ENCODE data around the gene INPP5A. TPM values are rescaled to one million over a fixed set of nuclear protein-coding genes. Genes with fewer than 3 reads are reported as not detected.

The INPP5A gene
- polyA plus RNA-seq, 6 donors from 2014 or later, result 1.3 to 6.7 (median 2.1) TPM

DNA sequence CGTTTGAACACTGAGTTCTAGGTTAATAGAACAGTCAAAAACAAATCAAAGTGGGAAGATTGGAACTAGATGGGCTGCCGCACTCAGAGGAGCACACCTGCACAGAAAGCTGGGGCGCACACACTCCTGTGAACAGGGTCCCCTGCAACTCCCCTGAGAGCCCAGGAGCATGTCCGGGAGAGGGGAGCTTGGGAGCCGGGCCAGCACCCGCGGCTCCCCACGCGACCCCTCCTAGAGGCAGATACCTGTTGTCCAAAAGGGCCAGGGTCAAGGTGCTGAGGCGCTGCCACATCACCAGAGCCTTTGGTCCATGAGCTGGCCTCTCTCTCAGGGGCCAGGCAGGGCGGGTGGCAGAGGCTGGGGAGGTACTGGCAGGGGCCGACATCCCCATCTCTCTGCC, 242.8 kb downstream of the INPP5A start:
- Mint-ChIP-seq H3K4me1 (peaks cover 0 to 7% (median 0%) of the 10 kb centered on the region in 3 donors), H3K36me3 (peaks cover 22% of the 10 kb centered on the region in 2 donors), H3K27ac (no peak overlapping the region), H3K27me3 (peaks cover 0 to 16% (median 12%) of the 10 kb centered on the region in 3 donors), H3K9me3 (peaks cover 0 to 3% (median 0%) of the 10 kb centered on the region in 7 donors), H3K4me3 (no peak overlapping the region)
- no peak for ATAC-seq (ENCODE audit: low read depth in 2 of 2)
- no peak for DNase-seq

GRCh38 chr10:132781556-132781955, 244.0 kb downstream of the INPP5A start:
- no peak for DNase-seq
- no peak overlapping the region for H3K27ac Mint-ChIP-seq

DNA sequence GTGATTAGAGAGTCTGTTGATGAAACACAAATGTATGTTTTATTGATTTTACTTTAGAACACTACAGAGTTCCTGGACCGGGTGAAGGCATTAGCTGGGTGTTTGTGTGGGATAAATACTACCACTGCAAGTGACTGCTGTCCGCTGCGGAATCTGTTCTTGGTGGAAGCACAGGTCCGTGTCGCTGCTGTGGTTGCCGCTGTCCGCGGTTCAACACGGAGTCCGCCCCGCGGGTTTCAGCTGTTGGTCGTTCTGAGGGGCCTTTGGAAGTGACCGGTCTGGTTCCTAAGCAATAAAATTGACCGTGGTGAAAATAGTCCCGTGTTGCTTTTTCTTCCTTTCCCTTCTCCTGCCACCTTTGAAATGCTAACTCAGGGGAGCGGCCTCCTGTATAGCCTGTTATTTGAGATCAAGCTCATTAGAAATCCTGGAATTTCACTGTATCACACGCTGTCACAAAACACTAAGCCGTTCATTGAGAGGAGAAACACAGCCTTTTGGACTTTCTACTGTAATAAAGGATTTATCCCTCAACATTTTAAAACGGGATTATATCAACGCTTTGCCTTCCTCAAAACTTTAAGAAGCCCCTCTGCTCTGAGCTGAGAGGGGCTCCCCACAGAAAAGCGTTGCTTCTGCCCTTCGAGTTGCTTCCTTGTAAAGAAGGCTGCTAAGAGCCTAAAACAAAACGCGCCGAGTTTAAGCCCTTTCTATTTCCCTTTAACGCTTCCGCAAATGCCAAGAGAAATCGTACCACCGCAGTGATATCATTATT, 245.8 kb downstream of the INPP5A start:
- Mint-ChIP-seq H3K4me3 (peak overlapping the region; percentile 5 to 74 (median 48)), H3K27ac (peak overlapping the region in 2 of 6 donors; percentile 49 to 83), H3K27me3 (peaks cover 0 to 16% (median 12%) of the 10 kb centered on the region in 3 donors), H3K9me3 (peaks cover 0 to 3% (median 0%) of the 10 kb centered on the region in 7 donors), H3K4me1 (peaks cover 0 to 7% (median 0%) of the 10 kb centered on the region in 3 donors), H3K36me3 (peaks cover 22% of the 10 kb centered on the region in 2 donors)
- no peak for DNase-seq
- ATAC-seq (ENCODE audit: low read depth in 2 of 2), result no peak

More at GRCh38 chr10:132781556-132781955, 244.0 kb downstream of the INPP5A start:
- ATAC-seq (ENCODE audit: low read depth in 2 of 2), result no peak
- H3K27me3 Mint-ChIP-seq, result peaks cover 0 to 16% (median 12%) of the 10 kb centered on the region in 3 donors
- peaks cover 0 to 7% (median 0%) of the 10 kb centered on the region in 3 donors for H3K4me1 Mint-ChIP-seq
- peaks cover 22% of the 10 kb centered on the region in 2 donors for H3K36me3 Mint-ChIP-seq
- H3K4me3 Mint-ChIP-seq, result no peak overlapping the region
- peaks cover 0 to 3% (median 0%) of the 10 kb centered on the region in 7 donors for H3K9me3 Mint-ChIP-seq

GRCh38 chr10:132783940-132784865, 246.6 kb downstream of the INPP5A start:
- H3K9me3 Mint-ChIP-seq, result peaks cover 0 to 3% (median 0%) of the 10 kb centered on the region in 7 donors
- H3K27me3 Mint-ChIP-seq, result peaks cover 0 to 16% (median 12%) of the 10 kb centered on the region in 3 donors
- peak overlapping the region in 1 of 6 donors; percentile 78 for H3K27ac Mint-ChIP-seq
- H3K4me3 Mint-ChIP-seq, result peak overlapping the region; percentile 26 to 74 (median 42)
- peaks cover 22% of the 10 kb centered on the region in 2 donors for H3K36me3 Mint-ChIP-seq
- ATAC-seq (ENCODE audit: low read depth in 2 of 2) (peak in 1 of 2 donors; percentile 25), DNase-seq (no peak)
- peaks cover 0 to 7% (median 0%) of the 10 kb centered on the region in 3 donors for H3K4me1 Mint-ChIP-seq

DNA sequence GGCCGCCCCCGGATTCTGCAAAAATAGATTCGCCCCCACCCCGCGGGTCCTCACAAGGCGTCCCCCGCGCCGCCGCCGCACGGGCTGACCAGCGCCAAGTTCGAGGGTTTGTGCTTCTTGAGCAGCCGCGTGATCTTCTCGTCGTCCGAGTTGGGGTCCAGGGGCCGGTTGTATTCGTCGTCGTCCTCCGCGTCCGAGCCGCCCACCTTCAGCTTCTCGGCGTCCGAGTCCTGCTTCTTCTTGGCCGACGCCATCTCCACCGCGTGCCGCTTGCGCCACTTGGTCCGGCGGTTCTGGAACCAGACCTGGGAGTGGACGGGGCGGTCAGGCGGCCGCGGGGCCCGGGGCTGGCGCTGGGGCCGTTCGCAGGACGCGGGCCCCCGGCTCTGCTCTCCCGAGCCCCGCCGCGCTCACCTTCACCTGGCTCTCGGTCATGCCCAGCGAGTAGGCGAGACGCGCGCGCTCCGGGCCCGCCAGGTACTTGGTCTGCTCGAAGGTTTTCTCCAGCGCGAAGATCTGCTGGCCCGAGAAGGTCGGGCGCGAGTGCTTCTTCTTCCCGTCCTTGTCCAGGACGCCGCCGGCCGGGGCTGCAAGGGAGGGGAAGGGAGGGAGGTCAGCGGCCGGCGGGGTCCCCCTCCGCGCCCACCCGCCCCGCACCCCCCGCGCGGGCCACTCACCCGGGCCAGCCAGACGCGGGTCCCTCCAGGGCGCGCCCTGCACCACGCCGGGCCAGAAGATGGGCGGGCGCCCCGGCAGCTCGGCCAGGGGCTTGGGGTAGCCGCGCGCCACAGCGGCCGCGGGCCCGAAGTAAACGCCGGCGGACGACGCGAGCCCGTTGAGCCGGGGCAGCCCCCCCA, 247.5 kb downstream of the INPP5A start:
- H3K9me3 Mint-ChIP-seq, result peaks cover 0 to 3% (median 0%) of the 10 kb centered on the region in 7 donors
- no peak overlapping the region for H3K27ac Mint-ChIP-seq
- peak overlapping the region in 2 of 8 donors; percentile 26 to 39 for H3K4me3 Mint-ChIP-seq
- ATAC-seq (ENCODE audit: low read depth in 2 of 2) (no peak), DNase-seq (no peak)
- H3K4me1 Mint-ChIP-seq, result peaks cover 0 to 7% (median 0%) of the 10 kb centered on the region in 3 donors
- peaks cover 17 to 19% of the 10 kb centered on the region in 2 donors for H3K36me3 Mint-ChIP-seq
- peaks cover 0 to 22% (median 12%) of the 10 kb centered on the region in 3 donors for H3K27me3 Mint-ChIP-seq

GRCh38 chr10:132785723-132786475, 248.3 kb downstream of the INPP5A start, which contains the start of gene NKX6-2:
Gene NKX6-2 (minus strand): TSS chr10:132786147. CDS start chr10:132785948, 199 bp downstream.
- H3K4me1 Mint-ChIP-seq, result peaks cover 0 to 7% (median 0%) of the 10 kb centered on the region in 3 donors

DNA sequence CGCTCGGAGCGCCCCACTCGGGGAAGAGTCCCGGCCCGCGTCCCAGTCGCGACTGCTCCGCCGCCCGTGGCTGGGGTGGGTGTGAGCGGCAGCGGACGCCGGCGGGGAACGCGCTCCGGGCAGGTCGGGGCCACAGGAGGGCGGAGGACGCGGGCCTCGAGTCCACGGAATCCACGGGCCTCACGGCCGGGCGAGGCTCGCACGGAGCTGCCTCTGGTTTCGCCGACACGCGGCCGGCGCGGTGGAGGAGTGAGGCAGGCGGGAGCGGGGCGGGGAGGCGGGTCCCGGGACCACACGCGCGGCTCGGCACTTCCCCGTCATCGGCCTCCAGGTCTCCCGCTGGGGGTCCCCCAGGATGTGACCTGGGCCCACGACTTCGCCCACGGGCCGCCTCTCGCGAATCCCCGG, 248.9 kb downstream of the INPP5A start:
- no peak for ATAC-seq (ENCODE audit: low read depth in 2 of 2)
- peaks cover 0 to 35% (median 12%) of the 10 kb centered on the region in 3 donors for H3K27me3 Mint-ChIP-seq
- DNase-seq, result no peak
- peaks cover 0 to 3% (median 0%) of the 10 kb centered on the region in 7 donors for H3K9me3 Mint-ChIP-seq
- peaks cover 0 to 7% (median 0%) of the 10 kb centered on the region in 3 donors for H3K4me1 Mint-ChIP-seq
- no peak overlapping the region for H3K4me3 Mint-ChIP-seq
- peak overlapping the region in 1 of 6 donors; percentile 88 for H3K27ac Mint-ChIP-seq
- peaks cover 13 to 16% of the 10 kb centered on the region in 2 donors for H3K36me3 Mint-ChIP-seq

More at GRCh38 chr10:132785723-132786475, 248.3 kb downstream of the INPP5A start, which contains the start of gene NKX6-2:
- H3K27me3 Mint-ChIP-seq, result peaks cover 0 to 30% (median 12%) of the 10 kb centered on the region in 3 donors
- H3K36me3 Mint-ChIP-seq, result peaks cover 14 to 16% of the 10 kb centered on the region in 2 donors
- no peak for ATAC-seq (ENCODE audit: low read depth in 2 of 2)
- H3K4me3 Mint-ChIP-seq, result peak within 1 kb of the TSS in 3 of 8 donors; percentile 32 to 53 (median 47)
- H3K27ac Mint-ChIP-seq, result peak within 1 kb of the TSS in 1 of 6 donors; percentile 88
- peaks cover 0 to 3% (median 0%) of the 10 kb centered on the region in 7 donors for H3K9me3 Mint-ChIP-seq
- DNase-seq, result no peak

- DNase-seq (no peak), ATAC-seq (ENCODE audit: low read depth in 2 of 2) (peak in 1 of 2 donors; percentile 23)
- Mint-ChIP-seq H3K36me3 (peaks cover 8 to 11% of the 10 kb centered on the region in 2 donors), H3K9me3 (peaks cover 0 to 3% (median 0%) of the 10 kb centered on the region in 7 donors), H3K27me3 (peaks cover 0 to 35% (median 12%) of the 10 kb centered on the region in 3 donors), H3K27ac (no peak overlapping the region), H3K4me3 (no peak overlapping the region), H3K4me1 (peaks cover 0 to 7% (median 0%) of the 10 kb centered on the region in 3 donors)
Measured at GRCh38 chr10:132786884-132787494, 249.4 kb downstream of the INPP5A start.

- peaks cover 0 to 2% (median 0%) of the 10 kb centered on the region in 7 donors for H3K9me3 Mint-ChIP-seq
- peak overlapping the region in 1 of 8 donors; percentile 65 for H3K4me3 Mint-ChIP-seq
- peaks cover 0 to 34% (median 11%) of the 10 kb centered on the region in 3 donors for H3K27me3 Mint-ChIP-seq
- H3K4me1 Mint-ChIP-seq, result peaks cover 0 to 7% (median 0%) of the 10 kb centered on the region in 3 donors
- peaks cover 7 to 9% of the 10 kb centered on the region in 2 donors for H3K36me3 Mint-ChIP-seq
- peak overlapping the region in 1 of 6 donors; percentile 51 for H3K27ac Mint-ChIP-seq
- DNase-seq (no peak), ATAC-seq (ENCODE audit: low read depth in 2 of 2) (no peak)
Measured at GRCh38 chr10:132787495-132788179, 250.1 kb downstream of the INPP5A start.

- no peak for DNase-seq
- peak overlapping the region in 4 of 8 donors; percentile 26 to 65 (median 42) for H3K4me3 Mint-ChIP-seq
- H3K27ac Mint-ChIP-seq, result peak overlapping the region in 1 of 6 donors; percentile 51
Measured at GRCh38 chr10:132788180-132788830, 250.7 kb downstream of the INPP5A start.

More at GRCh38 chr10:132788180-132788830, 250.7 kb downstream of the INPP5A start:
- Mint-ChIP-seq H3K36me3 (peaks cover 1 to 2% of the 10 kb centered on the region in 2 donors), H3K9me3 (no peaks in the 10 kb centered on the region), H3K4me1 (peaks cover 0 to 6% (median 0%) of the 10 kb centered on the region in 3 donors), H3K27me3 (peaks cover 0 to 34% (median 4%) of the 10 kb centered on the region in 3 donors)
- no peak for ATAC-seq (ENCODE audit: low read depth in 2 of 2)
